Renal cortex interstitium (tissue), 11 donors: ENCODE measurements around the gene CNTNAP2. TPM values are rescaled to one million over a fixed set of nuclear protein-coding genes. Genes with fewer than 3 reads are reported as not detected.
A peak's percentile ranks its signal among the peaks of the same experiment; 100 is the strongest.

Experiments used
- DNase-seq, 11 donors: peaks; one replicate each; pipeline ENCODE4 v3.0.0-alpha.2; 2013; ENCODE audit warnings: low read depth in 9 of 11, low spot score in 4 of 11; ENCODE audit errors: extremely low read depth in 1 of 11
- polyA plus RNA-seq, 3 donors: library from polyadenylated mRNA; unstranded; fragments of 120-200 nt; gene quantifications; one replicate each; pipeline ENCODE4 v1.2.1, GENCODE V29; 2013; ENCODE audit not compliant: insufficient read length in 3 of 3

Gene CNTNAP2
- polyA plus RNA-seq, 3 donors, result 25.6 to 29.3 (median 26.6) TPM

DNA sequence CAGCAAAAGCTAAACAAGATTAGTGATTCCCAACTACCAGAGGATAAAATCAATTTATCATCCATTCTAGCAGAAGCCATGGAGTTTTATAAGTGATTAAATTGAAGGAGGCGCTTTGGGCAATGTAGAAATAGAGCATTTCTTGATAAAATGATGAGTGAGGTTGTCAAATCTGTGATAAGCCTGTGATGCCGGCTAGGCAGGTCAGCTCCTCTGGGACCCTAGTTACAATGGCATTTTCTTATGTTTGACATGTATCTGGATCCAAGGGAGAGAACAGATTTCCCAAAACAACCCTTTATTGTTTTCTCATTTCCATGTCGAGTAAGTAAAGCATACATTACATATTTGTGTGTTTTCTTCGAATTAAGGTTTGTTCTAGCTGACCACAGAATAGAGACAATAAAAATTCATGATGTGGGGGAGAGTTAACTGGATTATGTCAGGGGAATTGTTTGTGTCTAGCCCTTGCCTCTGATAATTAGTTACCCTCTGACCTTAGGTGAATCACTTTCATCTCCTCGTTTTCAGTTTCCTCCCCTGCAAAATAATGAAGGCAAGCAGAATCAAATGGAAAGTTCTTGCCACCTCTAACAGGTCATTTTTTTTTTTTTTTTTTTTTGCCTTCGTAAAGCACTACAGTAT lies 378.5 kb downstream of the CNTNAP2 start:
- no peak for DNase-seq

DNA sequence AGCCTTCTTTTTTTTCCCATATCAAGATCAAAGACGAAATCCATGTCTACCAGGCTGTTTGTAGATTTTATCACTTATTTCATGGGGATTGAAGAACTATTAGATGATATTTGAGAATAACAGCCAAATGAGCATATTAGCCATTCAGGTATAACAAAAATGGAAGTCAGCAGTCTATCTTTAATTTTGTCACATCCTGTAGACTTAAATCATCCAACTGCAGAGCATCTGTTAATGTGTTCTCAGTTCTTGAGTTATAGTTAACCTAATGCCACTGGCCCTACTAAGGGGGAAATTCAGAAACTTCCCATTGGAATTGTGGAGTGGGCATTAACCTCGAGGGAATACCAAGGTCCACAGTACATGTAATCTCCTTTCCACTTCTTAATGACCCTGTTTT lies 380.1 kb downstream of the CNTNAP2 start:
- no peak for DNase-seq

GRCh38 chr7:146499970-146500369 lies 383.4 kb downstream of the CNTNAP2 start:
- DNase-seq, result no peak

DNA sequence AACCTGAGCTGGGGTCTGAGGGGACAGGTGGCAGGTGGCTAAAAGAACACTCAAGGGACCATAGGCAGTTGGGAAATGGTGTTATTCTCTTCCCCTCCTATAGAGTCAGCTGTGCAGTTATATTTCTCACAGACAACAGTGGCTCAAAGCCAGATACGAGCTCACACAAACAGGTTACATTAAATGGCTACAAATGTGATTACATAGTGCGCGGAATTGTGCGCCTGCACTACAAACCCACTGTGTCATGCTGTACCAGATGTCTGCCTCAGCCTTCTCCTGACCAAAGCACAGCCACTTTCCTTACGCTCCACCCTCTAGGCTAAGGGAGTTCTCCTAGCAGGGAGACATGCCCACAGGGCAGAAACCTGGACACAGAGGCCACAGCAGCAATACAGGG lies 387.2 kb downstream of the CNTNAP2 start:
- DNase-seq, result no peak

DNA sequence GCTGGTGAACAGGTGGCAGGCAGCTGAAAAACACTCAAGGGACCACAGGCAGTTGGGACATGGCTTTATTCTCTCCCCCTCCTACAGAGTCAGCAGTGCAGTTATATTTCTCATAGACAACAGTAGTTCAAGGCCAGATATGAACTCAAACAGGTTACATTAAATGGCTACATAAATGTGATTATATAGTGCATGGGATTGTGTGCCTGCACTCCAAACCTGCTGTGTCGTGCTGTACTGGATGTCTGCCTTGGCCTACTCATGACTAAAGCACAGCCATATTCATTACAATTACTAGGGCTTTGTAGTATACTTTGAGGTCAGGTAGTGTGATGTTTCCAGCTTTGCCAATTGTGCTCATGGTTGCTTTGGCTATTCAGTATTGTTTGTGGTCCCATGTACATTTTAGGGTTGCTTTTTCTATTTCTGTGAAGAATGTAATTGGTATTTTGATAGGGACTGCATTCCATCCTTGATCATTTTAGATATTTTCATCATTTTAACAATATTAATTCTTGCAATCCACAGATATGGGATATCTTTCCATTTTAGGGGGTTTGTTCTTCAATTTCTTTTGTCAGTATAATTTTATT lies 393.6 kb downstream of the CNTNAP2 start:
- no peak for DNase-seq

DNA sequence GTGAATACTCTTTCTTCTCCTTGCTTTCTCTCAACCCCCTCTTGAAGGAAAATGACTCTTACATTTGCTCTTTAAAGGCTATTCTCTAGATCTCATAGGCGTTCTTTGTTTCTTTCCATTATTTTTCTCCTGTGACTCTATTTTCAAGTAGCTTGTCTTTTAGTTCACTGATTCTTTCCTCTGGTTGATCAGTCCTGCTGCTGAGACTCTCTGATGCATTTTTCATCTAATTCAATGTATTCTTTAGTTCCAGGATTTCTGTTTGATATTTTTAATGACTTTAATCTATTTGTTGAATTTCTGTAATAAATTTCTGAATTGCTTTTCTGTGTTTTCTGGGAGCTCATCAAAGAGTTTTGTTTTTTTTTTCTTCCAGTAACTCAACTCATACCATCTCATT lies 397.7 kb downstream of the CNTNAP2 start:
- no peak for DNase-seq

DNA sequence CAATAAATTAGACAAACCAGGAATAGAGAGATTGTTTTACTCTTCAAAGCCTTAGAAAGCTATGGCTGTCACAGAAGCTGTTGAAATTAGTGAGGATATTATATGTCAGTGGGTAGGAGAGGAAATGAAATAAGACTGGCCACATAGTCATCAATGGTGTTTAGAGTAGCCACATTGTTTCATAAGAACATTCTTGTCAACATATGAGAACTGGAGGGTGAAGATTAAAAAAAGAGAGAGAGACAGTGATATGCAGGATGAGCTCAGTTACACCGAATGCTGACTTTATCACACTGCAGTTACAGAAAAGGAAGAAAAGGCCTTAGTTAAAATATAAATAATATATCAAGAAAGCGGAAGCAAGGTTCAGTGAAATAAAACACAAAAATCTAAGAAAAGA lies 412.0 kb downstream of the CNTNAP2 start:
- DNase-seq, result no peak

- DNase-seq, result peak in 7 of 11 donors; percentile 3 to 50 (median 22)
Observed at GRCh38 chr7:146539836-146540235, 423.2 kb downstream of the CNTNAP2 start.

GRCh38 chr7:146542101-146542500 lies 425.5 kb downstream of the CNTNAP2 start:
- DNase-seq, result no peak

DNA sequence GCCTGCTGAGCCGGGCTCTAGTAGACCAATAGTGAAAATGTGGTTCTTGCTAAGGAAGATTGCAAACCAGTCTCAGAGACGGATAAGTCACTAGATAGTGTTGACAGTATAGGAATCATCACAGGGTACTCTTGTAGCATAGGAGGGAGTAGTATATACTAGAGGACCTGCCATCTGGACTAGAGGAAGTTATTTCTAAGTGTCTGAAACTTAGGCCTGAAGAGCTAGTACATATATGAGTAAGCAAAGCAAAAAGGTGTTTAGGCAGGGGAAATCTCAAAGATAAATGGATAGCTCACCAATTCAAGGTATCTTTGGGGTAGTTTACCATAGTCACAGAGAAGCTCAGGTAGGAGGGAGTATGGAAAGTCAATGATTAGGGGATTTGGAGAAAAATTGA lies 428.1 kb downstream of the CNTNAP2 start:
- no peak for DNase-seq

GRCh38 chr7:146548816-146549215 lies 432.2 kb downstream of the CNTNAP2 start:
- DNase-seq, result no peak

GRCh38 chr7:146554556-146554955 lies 438.0 kb downstream of the CNTNAP2 start:
- no peak for DNase-seq

GRCh38 chr7:146557971-146558469 lies 441.4 kb downstream of the CNTNAP2 start:
- DNase-seq, result no peak

DNA sequence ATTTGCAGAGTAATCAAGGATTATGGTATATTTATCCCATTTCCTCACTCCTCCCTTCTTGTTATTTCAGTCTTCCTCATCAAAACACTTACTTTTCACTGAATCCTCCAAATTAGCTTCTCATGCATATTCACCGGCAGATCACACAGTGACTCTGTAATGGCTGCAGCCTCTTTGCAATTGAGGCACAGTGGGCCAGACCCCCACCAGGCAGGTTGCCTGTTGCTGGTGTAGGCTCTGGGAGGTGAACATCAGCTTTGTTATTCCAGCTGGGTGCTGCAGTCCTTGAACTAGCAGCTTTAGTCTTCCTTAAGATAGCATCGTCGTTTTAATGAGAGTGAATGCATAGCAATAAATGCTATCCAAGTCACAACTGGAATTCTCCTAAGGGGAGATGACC lies 449.3 kb downstream of the CNTNAP2 start:
- DNase-seq, result no peak

- DNase-seq, result no peak
Observed at GRCh38 chr7:146575903-146576302, 459.3 kb downstream of the CNTNAP2 start.

GRCh38 chr7:146591976-146592375 lies 475.4 kb downstream of the CNTNAP2 start:
- DNase-seq, result no peak

DNA sequence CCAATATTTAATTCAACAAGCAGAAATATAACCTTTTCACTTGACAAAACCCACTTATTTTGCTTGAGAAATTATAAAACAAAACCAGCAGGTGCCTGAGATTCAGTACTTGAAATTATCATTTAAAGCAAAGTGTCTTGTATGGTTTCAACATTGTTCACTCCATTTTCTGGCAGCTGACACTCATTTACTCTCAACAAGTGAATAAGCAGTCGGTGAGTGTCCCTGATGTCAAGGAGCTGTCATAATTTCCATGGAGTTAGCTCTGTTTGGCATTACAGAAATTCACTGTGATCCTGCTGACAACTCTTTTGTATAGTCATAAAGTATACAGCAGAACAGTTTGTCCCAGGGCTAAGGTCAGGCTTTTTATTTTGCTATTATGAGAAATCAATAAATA lies 490.0 kb downstream of the CNTNAP2 start:
- DNase-seq, result no peak

DNA sequence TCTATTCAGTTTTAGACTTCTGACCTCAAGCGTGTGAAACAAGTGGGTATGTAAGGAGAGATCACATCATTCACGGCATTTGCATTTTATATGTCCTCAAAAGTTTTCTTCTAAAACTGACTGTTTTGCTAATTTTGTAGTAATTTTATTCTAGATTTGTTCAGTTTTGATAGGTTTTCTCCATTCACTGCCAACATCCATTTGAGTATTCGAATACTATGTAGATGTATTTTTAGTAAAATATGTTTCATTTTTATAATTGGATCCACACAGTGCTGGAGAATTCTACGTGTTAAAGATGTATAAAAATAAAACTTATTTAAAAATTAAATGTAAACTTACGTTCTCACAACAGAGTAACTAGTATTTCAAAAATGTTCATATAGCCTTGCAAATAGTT lies 503.0 kb downstream of the CNTNAP2 start:
- DNase-seq, result no peak

- DNase-seq, result no peak
Observed at GRCh38 chr7:146626912-146627311, 510.3 kb downstream of the CNTNAP2 start.

- peak in 4 of 11 donors; percentile 9 to 41 (median 24) for DNase-seq
Observed at GRCh38 chr7:146635205-146636032, 518.8 kb downstream of the CNTNAP2 start.
